NCI-H1417 (cell line): ENCODE results near the gene NDST1.

Source experiments
- DNase-seq, 3 experiments: peaks; one replicate each; lab custom pipeline; 2025; lab: John Stamatoyannopoulos, UW

Gene NDST1

GRCh38 chr5:150489360-150490295, 18.3 kb upstream of the NDST1 start:
- DNase-seq = no peak

DNA sequence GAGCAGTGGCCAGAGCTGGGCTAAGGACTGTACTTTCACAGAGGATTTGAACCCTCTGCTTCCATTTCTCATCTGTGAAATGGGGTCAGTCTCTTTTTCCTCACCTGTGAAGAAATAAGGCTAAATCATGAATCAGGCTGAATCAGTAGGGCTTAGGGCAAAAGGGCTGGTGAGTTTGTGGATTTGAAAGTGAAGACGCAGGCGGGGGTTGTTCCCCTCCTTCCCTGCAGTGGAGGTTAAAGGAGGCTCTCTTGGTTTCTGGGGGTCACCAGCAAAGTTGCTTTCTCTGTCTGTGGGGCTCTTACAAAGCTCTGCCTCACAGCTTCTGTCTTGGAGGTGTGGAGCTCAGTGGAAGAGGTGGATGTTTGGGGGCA, 17.6 kb upstream of the NDST1 start:
- DNase-seq = no peak

DNA sequence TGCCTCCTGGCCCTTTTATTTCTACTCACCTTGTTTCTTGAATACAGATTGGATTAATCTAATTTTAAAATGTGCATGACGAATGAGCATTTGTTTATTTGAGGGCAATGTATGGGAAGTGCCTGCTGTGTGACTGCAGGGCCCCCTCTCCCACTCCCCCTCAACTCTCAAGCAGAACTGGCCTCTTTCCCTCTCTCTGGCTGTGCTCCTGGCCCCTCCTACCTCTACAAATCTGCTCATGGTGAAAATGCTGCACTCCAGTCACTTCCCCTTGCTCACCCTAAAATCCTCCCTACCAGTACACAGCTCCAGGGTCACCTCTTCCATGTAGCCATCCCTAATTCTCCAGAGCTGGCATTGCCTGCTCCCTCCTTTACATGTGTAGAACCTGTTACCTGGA, 17.2 kb upstream of the NDST1 start:
- DNase-seq = no peak

GRCh38 chr5:150491876-150492275, 16.1 kb upstream of the NDST1 start:
- peak in 1 of 3 experiments; percentile 18 for DNase-seq

- no peak for DNase-seq
Observed at GRCh38 chr5:150492621-150493020, 15.3 kb upstream of the NDST1 start.

GRCh38 chr5:150496098-150496497, 11.8 kb upstream of the NDST1 start:
- DNase-seq = no peak

GRCh38 chr5:150496534-150496933, 11.4 kb upstream of the NDST1 start:
- no peak for DNase-seq

DNA sequence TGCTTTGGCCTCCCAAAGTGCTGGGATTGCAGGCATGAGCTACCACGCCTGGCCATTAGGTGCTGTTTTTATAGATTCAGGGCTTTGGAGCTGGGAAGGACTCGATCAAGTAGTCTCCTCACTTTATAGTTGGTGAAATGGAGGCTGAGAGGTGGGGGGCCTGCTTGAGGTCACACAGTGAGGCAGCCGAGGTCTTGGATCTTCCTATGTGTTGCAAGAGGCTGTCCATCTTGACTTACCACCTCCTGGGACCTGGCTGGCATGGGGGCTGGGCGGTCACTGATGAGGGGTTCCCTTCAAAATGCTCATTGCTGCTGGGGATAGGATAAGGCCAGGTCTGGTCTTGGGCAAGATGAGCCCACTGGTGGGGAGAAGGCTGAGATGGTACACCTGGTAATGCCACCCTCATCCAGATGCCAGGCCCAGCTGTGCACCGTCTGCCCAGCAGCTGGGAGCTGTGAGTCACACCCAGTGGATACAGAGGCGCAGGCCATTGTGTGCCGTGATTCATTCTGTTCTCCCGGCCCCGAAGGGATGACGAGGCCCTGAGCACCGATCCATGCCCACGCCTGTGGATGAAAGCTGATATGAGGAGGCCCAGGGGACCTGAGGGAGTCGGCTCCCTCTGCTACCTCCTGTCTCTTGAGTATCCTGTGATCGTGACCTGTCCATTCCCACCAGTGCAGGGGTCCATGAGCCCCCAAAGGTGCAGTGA, 10.5 kb upstream of the NDST1 start:
- no peak for DNase-seq

- DNase-seq = no peak
Observed at GRCh38 chr5:150497989-150498317, 10.0 kb upstream of the NDST1 start.

GRCh38 chr5:150498501-150498900, 9.4 kb upstream of the NDST1 start:
- DNase-seq = peak in 1 of 3 experiments; percentile 2

DNA sequence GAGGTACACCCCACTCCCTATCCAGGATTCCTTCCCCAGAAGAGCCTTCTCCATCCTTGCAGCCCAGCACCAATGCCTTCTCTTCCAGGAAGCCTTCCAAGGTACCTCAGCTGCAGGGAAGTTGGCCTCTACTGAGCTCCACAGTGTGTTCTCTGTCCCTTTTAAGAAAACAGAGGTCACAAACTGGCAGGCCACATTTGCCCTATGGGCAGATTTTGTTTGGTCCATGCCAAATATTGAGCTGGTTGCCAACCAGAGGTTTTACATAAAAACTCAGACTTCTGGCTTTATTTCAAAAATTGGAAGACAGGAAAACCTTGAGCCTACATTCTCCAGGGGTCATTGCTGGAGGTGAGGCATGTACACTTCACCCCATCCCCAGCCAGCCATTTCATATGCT, 9.0 kb upstream of the NDST1 start:
- DNase-seq = no peak

- peak in 1 of 3 experiments; percentile 31 for DNase-seq
Observed at GRCh38 chr5:150499437-150499956, 8.4 kb upstream of the NDST1 start.

DNA sequence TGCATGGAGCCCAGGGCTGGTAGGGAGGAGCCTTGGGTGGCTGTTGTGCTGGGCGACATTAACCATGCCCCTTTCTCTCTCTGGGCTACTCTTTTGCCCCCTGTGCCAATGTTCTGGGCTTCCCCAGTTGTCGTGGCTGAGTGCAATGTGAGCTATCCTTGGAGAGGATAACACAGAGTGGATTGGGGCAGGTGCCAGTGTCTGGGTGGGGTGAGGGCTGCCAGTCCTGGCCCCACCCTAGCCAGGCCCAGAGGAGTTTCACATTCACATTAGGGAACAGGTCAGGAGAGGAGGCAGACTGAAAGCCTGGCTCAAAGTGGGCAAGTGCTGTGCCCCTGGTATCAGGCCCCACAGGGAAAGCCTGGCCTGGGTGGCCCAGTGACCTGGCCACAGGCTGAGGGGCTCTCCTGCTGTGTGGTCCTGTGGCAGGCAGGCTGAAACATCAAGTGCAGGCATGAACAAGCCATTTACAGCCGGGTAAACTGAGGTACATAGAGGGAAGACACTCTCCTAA, 7.5 kb upstream of the NDST1 start:
- DNase-seq = no peak

- no peak for DNase-seq
Observed at GRCh38 chr5:150500905-150501304, 7.0 kb upstream of the NDST1 start.

- no peak for DNase-seq
Observed at GRCh38 chr5:150502106-150502505, 5.8 kb upstream of the NDST1 start.

GRCh38 chr5:150502847-150503246, 5.1 kb upstream of the NDST1 start:
- DNase-seq = no peak

- DNase-seq = no peak
Observed at GRCh38 chr5:150503386-150503785, 4.5 kb upstream of the NDST1 start.

- no peak for DNase-seq
Observed at GRCh38 chr5:150503977-150504620, 3.8 kb upstream of the NDST1 start.

- no peak for DNase-seq
Observed at GRCh38 chr5:150505041-150505511, 2.9 kb upstream of the NDST1 start.

- DNase-seq = no peak
Observed at GRCh38 chr5:150505816-150506215, 2.1 kb upstream of the NDST1 start.

- peak in 1 of 3 experiments; percentile 2 for DNase-seq
Observed at GRCh38 chr5:150506571-150507473, 1.1 kb upstream of the NDST1 start.
